H9 (cell line): Measurements from ENCODE around the gene CCR4. TPM values are rescaled to one million over a fixed set of nuclear protein-coding genes. Genes with fewer than 3 reads are reported as not detected.
"Not testable (repeated sequence)": the region's sequence is repeated elsewhere in the genome, so short reads cannot be mapped to it uniquely, and the experiment has no call there.

Experiments
- DNase-seq: peaks from one replicate; pipeline ENCODE4 v3.0.0-alpha.2; 2017
- H2AFZ ChIP-seq: one replicate; pipeline ENCODE4 v1.6.1; 2013; ENCODE audit warnings: mild to moderate bottlenecking, low read length, control low read depth, moderate library complexity
- H2AK5ac ChIP-seq: 2 replicates; pipeline ENCODE4 v1.6.1; 2013; ENCODE audit warnings: low read length, control low read depth, mixed read lengths; ENCODE audit not compliant: insufficient read length
- H2BK120ac ChIP-seq: one replicate; pipeline ENCODE4 v1.6.1; 2013; ENCODE audit warnings: low read depth, mild to moderate bottlenecking, low read length, control low read depth, inconsistent platforms; ENCODE audit not compliant: poor library complexity, severe bottlenecking
- H2BK12ac ChIP-seq: 2 replicates; pipeline ENCODE4 v1.6.1; 2013; ENCODE audit warnings: low read length, control low read depth, mixed read lengths, low read depth; ENCODE audit not compliant: insufficient read length
- H2BK15ac ChIP-seq: 2 replicates; pipeline ENCODE4 v1.6.1; 2013; ENCODE audit warnings: low read depth, low read length, control low read depth
- H2BK20ac ChIP-seq: one replicate; pipeline ENCODE4 v1.6.1; 2013; ENCODE audit warnings: low read depth, mild to moderate bottlenecking, low read length, control low read depth, inconsistent platforms; ENCODE audit not compliant: poor library complexity, severe bottlenecking
- H2BK5ac ChIP-seq: 2 replicates; pipeline ENCODE4 v1.6.1; 2013; ENCODE audit warnings: low read length, control low read depth, mixed read lengths; ENCODE audit not compliant: insufficient read length
- H3K14ac ChIP-seq: 2 replicates; pipeline ENCODE4 v1.6.1; 2013; ENCODE audit warnings: low read length, control low read depth; ENCODE audit not compliant: insufficient read depth
- H3K18ac ChIP-seq: 2 replicates; pipeline ENCODE4 v1.6.1; 2013; ENCODE audit warnings: low read depth, mild to moderate bottlenecking, mixed read lengths, low read length, control low read depth; ENCODE audit not compliant: insufficient read length
- H3K23ac ChIP-seq: 2 replicates; pipeline ENCODE4 v1.6.1; 2013; ENCODE audit warnings: low read length, control low read depth, mixed read lengths, low read depth; ENCODE audit not compliant: insufficient read length
- H3K23me2 ChIP-seq: 2 replicates; pipeline ENCODE4 v1.6.1; 2013; ENCODE audit warnings: low read depth, mild to moderate bottlenecking, mixed read lengths, low read length, control low read depth; ENCODE audit not compliant: insufficient read length, poor library complexity, severe bottlenecking
- H3K27ac ChIP-seq: 2 replicates; pipeline ENCODE4 v1.5.1; 2013; ENCODE audit warnings: low read length, control low read depth, mixed read lengths, low read depth; ENCODE audit not compliant: insufficient read length
- H3K27me3 ChIP-seq: 2 replicates; pipeline ENCODE4 v1.6.1; 2013; ENCODE audit warnings: low read length, control low read depth, inconsistent platforms; ENCODE audit not compliant: insufficient read depth
- H3K4ac ChIP-seq: 2 replicates; pipeline ENCODE4 v1.6.1; 2013; ENCODE audit warnings: low read depth, mild to moderate bottlenecking, control low read depth, inconsistent platforms, low read length, moderate library complexity
- H3K4me1 ChIP-seq: 2 replicates; pipeline ENCODE4 v1.6.1; 2013; ENCODE audit warnings: low read length, control low read depth, inconsistent platforms; ENCODE audit not compliant: insufficient read depth
- H3K4me2 ChIP-seq: 2 replicates; pipeline ENCODE4 v1.6.1; 2013; ENCODE audit warnings: low read length, control low read depth, mixed read lengths; ENCODE audit not compliant: insufficient read length, insufficient read depth
- H3K56ac ChIP-seq: 2 replicates; pipeline ENCODE4 v1.6.1; 2013; ENCODE audit warnings: low read depth, mild to moderate bottlenecking, mixed read lengths, low read length, control low read depth; ENCODE audit not compliant: insufficient read length
- H3K79me1 ChIP-seq: 2 replicates; pipeline ENCODE4 v1.6.1; 2013; ENCODE audit warnings: low read depth, mild to moderate bottlenecking, moderate library complexity, low read length, control low read depth, inconsistent platforms; ENCODE audit not compliant: insufficient read depth, poor library complexity, severe bottlenecking
- H3K79me2 ChIP-seq: 2 replicates; pipeline ENCODE4 v1.6.1; 2013; ENCODE audit warnings: low read length, control low read depth, inconsistent platforms; ENCODE audit not compliant: insufficient read depth
- H3K9ac ChIP-seq: 2 replicates; pipeline ENCODE4 v1.6.1; 2013; ENCODE audit warnings: low read length, control low read depth, mixed read lengths; ENCODE audit not compliant: insufficient read length; ENCODE audit errors: extremely low read depth
- H3K9me3 ChIP-seq: one replicate; pipeline ENCODE4 v1.6.1; 2013; ENCODE audit warnings: low read depth, low read length, inconsistent platforms; ENCODE audit not compliant: control insufficient read depth
- H3T11ph ChIP-seq: one replicate; pipeline ENCODE4 v1.6.1; 2013; ENCODE audit warnings: mild to moderate bottlenecking, low read length, control low read depth, inconsistent platforms
- H4K20me1 ChIP-seq: one replicate; pipeline ENCODE4 v1.6.1; 2013; ENCODE audit not compliant: control insufficient read depth, insufficient read length, insufficient read depth
- H4K5ac ChIP-seq: 2 replicates; pipeline ENCODE4 v1.6.1; 2013; ENCODE audit warnings: low read depth, mild to moderate bottlenecking, mixed read lengths, low read length, control low read depth; ENCODE audit not compliant: insufficient read length
- H4K8ac ChIP-seq: replicated peaks from 2 replicates; pipeline ENCODE4 v1.6.1; 2013; ENCODE audit warnings: low read length, control low read depth, mixed read lengths, low read depth; ENCODE audit not compliant: insufficient read length
- H4K91ac ChIP-seq: 2 replicates; pipeline ENCODE4 v1.6.1; 2013; ENCODE audit warnings: low read depth, mild to moderate bottlenecking, moderate library complexity, mixed read lengths, low read length, control low read depth; ENCODE audit not compliant: insufficient read length
- H3K27ac Mint-ChIP-seq, 3 experiments: 2 replicates in 2 of 3; 3 replicates in 1 of 3; pipeline ENCODE4 v1.8.0; 2020 to 2021; ENCODE audit warnings: mixed read lengths in 3 of 3, mild to moderate bottlenecking in 1 of 3, moderate library complexity in 1 of 3
- H3K27me3 Mint-ChIP-seq: 2 replicates; pipeline ENCODE4 v1.8.0; 2021; ENCODE audit warnings: low read depth, mild to moderate bottlenecking, moderate library complexity, mixed read lengths
- H3K36me3 Mint-ChIP-seq, 3 experiments: 2 replicates in 2 of 3; 3 replicates in 1 of 3; pipeline ENCODE4 v1.8.0; 2020 to 2021; ENCODE audit warnings: low read depth in 3 of 3, mixed read lengths in 3 of 3; ENCODE audit not compliant: insufficient read depth in 1 of 3
- H3K4me1 Mint-ChIP-seq, 2 experiments: 2 replicates each; pipeline ENCODE4 v1.8.0; 2020; ENCODE audit warnings: mixed read lengths in 2 of 2
- H3K4me3 Mint-ChIP-seq, 2 experiments: 2 replicates in 1 of 2; 3 replicates in 1 of 2; pipeline ENCODE4 v1.8.0; 2020 to 2021; ENCODE audit warnings: mild to moderate bottlenecking in 2 of 2, mixed read lengths in 2 of 2, moderate library complexity in 1 of 2
- H3K9me3 Mint-ChIP-seq, 2 experiments: 2 replicates in 1 of 2; 3 replicates in 1 of 2; pipeline ENCODE4 v1.8.0; 2020; ENCODE audit warnings: mild to moderate bottlenecking in 2 of 2, mixed read lengths in 2 of 2, moderate library complexity in 1 of 2
- WGBS: extraction: QIAGEN DNeasy Blood & Tissue Kit; methylation state at CpG from one replicate; pipeline ENCODE4 v1.1.7; 2013; ENCODE audit warnings: missing lambda C conversion rate, low lambda C conversion rate, mixed read lengths; ENCODE audit not compliant: insufficient read length; ENCODE audit errors: extremely low coverage; 5-methylcytosine and 5-hydroxymethylcytosine counted together
- total RNA-seq: library from RNA; stranded (reverse); gene quantifications from 2 replicates; pipeline ENCODE4 v1.2.1, GENCODE V29; 2021
- TF ChIP-seq, protein P1 (sequence below): fragments of 200-600 bp; sonication (generic); conservative IDR thresholded peaks from 3 replicates; pipeline ENCODE4 v1.8.0; 2021; ENCODE audit warnings: antibody characterized with exemption, mild to moderate bottlenecking

The CCR4 gene
- total RNA-seq, 1 experiment from 2014 or later, result 0.07 TPM

DNA sequence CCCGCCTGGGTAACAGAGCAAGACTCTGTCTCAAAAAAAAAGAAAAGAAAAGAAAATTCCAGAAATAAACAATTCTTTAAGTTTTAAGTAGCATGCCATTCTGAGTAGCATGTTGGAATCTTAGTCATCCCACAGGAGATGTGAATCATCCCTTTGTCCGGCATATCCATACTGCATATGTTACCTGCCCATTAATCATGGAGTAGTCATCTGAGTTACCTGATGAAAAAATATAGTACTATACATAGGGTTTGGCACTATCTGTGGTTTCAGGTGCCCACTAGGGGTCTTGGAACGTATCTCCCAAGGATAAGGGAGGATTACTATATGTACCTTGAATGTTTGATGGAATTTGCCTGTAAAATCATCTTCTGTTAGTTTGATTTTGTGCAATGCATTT, 6.3 kb upstream of the CCR4 start:
- Histone ChIP-seq H3K79me1 (no peaks in the 10 kb centered on the region), H3K18ac (no peak overlapping the region), H2AFZ (no peak overlapping the region), H4K91ac (no peak overlapping the region), H3T11ph (no peak overlapping the region), H2AK5ac (no peak overlapping the region), H4K5ac (no peak overlapping the region), H4K8ac (no peak overlapping the region), H3K79me2 (no peaks in the 10 kb centered on the region), H2BK15ac (no peak overlapping the region), H3K9me3 (no peaks in the 10 kb centered on the region), H3K4me2 (no peak overlapping the region), H2BK20ac (no peak overlapping the region), H3K14ac (no peak overlapping the region), H2BK120ac (no peak overlapping the region), H2BK12ac (no peak overlapping the region), H3K23ac (no peak overlapping the region), H4K20me1 (no peaks in the 10 kb centered on the region), H3K23me2 (no peaks in the 10 kb centered on the region), H2BK5ac (no peak overlapping the region), H3K4me1 (no peaks in the 10 kb centered on the region), H3K56ac (no peak overlapping the region), H3K9ac (no peak overlapping the region), H3K27ac (no peak overlapping the region), H3K27me3 (no peaks in the 10 kb centered on the region), H3K4ac (no peak overlapping the region)
- no peaks in the 10 kb centered on the region; a peak in 2 of 4 replicates for H3K4me1 Mint-ChIP-seq
- TF ChIP-seq, protein P1, sequence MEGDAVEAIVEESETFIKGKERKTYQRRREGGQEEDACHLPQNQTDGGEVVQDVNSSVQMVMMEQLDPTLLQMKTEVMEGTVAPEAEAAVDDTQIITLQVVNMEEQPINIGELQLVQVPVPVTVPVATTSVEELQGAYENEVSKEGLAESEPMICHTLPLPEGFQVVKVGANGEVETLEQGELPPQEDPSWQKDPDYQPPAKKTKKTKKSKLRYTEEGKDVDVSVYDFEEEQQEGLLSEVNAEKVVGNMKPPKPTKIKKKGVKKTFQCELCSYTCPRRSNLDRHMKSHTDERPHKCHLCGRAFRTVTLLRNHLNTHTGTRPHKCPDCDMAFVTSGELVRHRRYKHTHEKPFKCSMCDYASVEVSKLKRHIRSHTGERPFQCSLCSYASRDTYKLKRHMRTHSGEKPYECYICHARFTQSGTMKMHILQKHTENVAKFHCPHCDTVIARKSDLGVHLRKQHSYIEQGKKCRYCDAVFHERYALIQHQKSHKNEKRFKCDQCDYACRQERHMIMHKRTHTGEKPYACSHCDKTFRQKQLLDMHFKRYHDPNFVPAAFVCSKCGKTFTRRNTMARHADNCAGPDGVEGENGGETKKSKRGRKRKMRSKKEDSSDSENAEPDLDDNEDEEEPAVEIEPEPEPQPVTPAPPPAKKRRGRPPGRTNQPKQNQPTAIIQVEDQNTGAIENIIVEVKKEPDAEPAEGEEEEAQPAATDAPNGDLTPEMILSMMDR, result peak; percentile 29; the same call in 2 of the 3 replicates
- WGBS, result no CpG with 5 or more reads among the region's 3 CpGs
- peaks cover 0 to 7% (median 5%) of the 10 kb centered on the region in 3 experiments; a peak in 4 of 7 replicates for H3K36me3 Mint-ChIP-seq
- H3K4me3 Mint-ChIP-seq, result no peak overlapping the region
- H3K9me3 Mint-ChIP-seq, result peaks cover 3 to 8% of the 10 kb centered on the region in 2 experiments; a peak in 4 of 5 replicates
- H3K27me3 Mint-ChIP-seq, result peaks cover 5% of the 10 kb centered on the region; the same call in 1 of the 2 replicates
- no peak overlapping the region for H3K27ac Mint-ChIP-seq
- DNase-seq, result peak; percentile 5

DNA sequence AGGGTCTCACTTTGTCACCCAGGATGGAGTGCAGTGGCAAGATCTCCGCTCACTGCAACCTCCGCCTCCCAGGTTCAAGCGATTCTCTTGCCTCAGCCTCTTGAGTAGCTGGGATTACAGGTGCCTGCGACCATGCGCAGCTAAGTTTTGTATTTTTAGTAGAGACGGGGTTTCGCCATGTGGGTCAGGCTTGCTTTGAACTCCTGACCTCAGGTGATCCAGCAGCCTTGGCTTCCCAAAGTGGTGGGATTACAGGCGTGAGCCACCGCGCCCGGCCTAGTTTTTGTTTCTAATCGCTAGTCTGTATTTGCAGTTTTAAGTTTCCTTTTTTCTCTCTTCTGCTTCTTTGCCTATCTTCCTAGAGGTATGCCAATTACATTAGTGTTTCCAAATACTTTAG, 5.8 kb upstream of the CCR4 start:
- not testable (repeated sequence) for H4K5ac ChIP-seq, H2BK120ac ChIP-seq, H3K4me2 ChIP-seq, H3K4me3 Mint-ChIP-seq, H3K36me3 Mint-ChIP-seq, H4K91ac ChIP-seq, H3K4me1 Mint-ChIP-seq, H3K4ac ChIP-seq, H3K23ac ChIP-seq, H3K27ac ChIP-seq, H3K56ac ChIP-seq, H4K8ac ChIP-seq, H3K79me2 ChIP-seq, H3K27me3 ChIP-seq, H3T11ph ChIP-seq, H3K9me3 Mint-ChIP-seq, H2AFZ ChIP-seq, H3K9me3 ChIP-seq, H2AK5ac ChIP-seq, H2BK15ac ChIP-seq, H3K23me2 ChIP-seq, H3K4me1 ChIP-seq, H3K14ac ChIP-seq, H3K9ac ChIP-seq, H2BK5ac ChIP-seq, H4K20me1 ChIP-seq, H3K27me3 Mint-ChIP-seq, H3K27ac Mint-ChIP-seq, H2BK12ac ChIP-seq, H3K79me1 ChIP-seq, H2BK20ac ChIP-seq, H3K18ac ChIP-seq
- no CpG with 5 or more reads among the region's 12 CpGs for WGBS
- peak; percentile 23 for DNase-seq
